Osteocyte (in vitro differentiated cells): ENCODE measurements around the gene NOTCH3. TPM values are rescaled to one million over a fixed set of nuclear protein-coding genes. Genes with fewer than 3 reads are reported as not detected.
A peak's percentile ranks its signal among the peaks of the same experiment; 100 is the strongest.

Experiments used
- DNase-seq: peaks from one replicate; pipeline ENCODE4 v3.0.0; 2021; ENCODE audit warnings: mixed read lengths; ENCODE audit not compliant: unreplicated experiment; ENCODE audit errors: extremely low spot score
- H3K27ac Mint-ChIP-seq: one replicate; pipeline ENCODE4 v1.8.0; 2021; ENCODE audit warnings: mild to moderate bottlenecking, mixed read lengths; ENCODE audit not compliant: unreplicated experiment
- H3K27me3 Mint-ChIP-seq: one replicate; pipeline ENCODE4 v1.8.0; 2021; ENCODE audit warnings: mixed read lengths; ENCODE audit not compliant: unreplicated experiment
- H3K36me3 Mint-ChIP-seq: one replicate; pipeline ENCODE4 v1.8.0; 2021; ENCODE audit warnings: mixed read lengths; ENCODE audit not compliant: unreplicated experiment
- H3K4me1 Mint-ChIP-seq: one replicate; pipeline ENCODE4 v1.8.0; 2021; ENCODE audit warnings: mixed read lengths; ENCODE audit not compliant: unreplicated experiment
- H3K4me3 Mint-ChIP-seq: one replicate; pipeline ENCODE4 v1.8.0; 2021; ENCODE audit warnings: mild to moderate bottlenecking, moderate library complexity, mixed read lengths; ENCODE audit not compliant: unreplicated experiment
- H3K9me3 Mint-ChIP-seq: one replicate; pipeline ENCODE4 v1.8.0; 2021; ENCODE audit warnings: mixed read lengths; ENCODE audit not compliant: unreplicated experiment
- total RNA-seq: library from RNA; stranded (reverse); gene quantifications from 2 replicates; pipeline ENCODE4 v1.2.1, GENCODE V29; 2021
- TF ChIP-seq, protein P1 (sequence below): fragments of 200-600 bp; sonication (generic); IDR thresholded peaks from 2 replicates; pipeline ENCODE4 v1.5.0; 2021; ENCODE audit warnings: antibody characterized with exemption, mild to moderate bottlenecking, moderate library complexity

Gene NOTCH3
- total RNA-seq, 1 donor from 2014 or later, result 178 TPM

DNA sequence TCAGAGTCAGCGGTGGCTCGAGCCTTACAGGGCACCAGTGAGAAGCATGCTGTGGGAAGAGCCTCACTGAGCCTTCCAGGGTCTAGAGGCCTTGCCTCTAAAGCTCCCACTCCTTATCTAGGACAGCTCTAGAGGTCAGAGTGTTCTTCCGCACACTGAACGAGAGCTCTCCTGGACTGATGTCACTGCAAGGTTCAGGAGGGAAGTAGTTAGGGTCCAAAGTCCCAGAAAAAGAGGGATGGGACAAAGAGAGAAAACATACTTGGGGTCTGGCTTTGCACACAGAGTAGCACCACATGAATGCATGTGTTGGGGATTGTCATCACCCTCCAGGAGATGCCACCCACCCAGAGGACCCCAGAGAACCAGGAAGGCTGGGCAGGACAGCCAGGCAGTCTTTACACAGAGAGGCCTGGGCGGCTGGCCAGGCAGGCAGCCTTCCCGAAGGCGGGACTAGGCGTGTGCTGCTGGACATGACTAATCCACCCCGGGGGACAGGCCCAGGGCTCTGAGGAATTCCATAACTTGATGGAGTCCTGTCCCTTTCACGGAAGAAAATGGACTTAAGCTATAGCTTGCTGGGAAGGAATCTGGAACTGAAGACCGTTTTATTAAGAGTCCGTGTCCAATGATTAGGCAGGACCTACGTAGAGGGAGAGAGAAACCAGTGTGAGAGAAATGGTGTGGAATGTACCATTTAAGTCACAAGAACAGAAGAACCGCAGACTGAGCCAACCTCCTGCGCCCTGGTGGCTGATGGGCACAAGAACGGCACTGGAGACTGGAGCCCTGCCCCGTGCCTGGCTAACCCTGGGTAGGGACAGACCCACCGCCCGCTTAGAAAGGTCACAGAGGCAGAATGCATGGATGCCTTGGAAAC is 48.1 kb upstream of the NOTCH3 start:
- Mint-ChIP-seq H3K4me3 (peak overlapping the region; percentile 53), H3K4me1 (peaks cover 85% of the 10 kb centered on the region), H3K27ac (peak overlapping the region; percentile 94), H3K27me3 (no peaks in the 10 kb centered on the region), H3K36me3 (peaks cover 25% of the 10 kb centered on the region), H3K9me3 (no peaks in the 10 kb centered on the region)
- peak; percentile 93 for DNase-seq
- TF ChIP-seq, protein P1, sequence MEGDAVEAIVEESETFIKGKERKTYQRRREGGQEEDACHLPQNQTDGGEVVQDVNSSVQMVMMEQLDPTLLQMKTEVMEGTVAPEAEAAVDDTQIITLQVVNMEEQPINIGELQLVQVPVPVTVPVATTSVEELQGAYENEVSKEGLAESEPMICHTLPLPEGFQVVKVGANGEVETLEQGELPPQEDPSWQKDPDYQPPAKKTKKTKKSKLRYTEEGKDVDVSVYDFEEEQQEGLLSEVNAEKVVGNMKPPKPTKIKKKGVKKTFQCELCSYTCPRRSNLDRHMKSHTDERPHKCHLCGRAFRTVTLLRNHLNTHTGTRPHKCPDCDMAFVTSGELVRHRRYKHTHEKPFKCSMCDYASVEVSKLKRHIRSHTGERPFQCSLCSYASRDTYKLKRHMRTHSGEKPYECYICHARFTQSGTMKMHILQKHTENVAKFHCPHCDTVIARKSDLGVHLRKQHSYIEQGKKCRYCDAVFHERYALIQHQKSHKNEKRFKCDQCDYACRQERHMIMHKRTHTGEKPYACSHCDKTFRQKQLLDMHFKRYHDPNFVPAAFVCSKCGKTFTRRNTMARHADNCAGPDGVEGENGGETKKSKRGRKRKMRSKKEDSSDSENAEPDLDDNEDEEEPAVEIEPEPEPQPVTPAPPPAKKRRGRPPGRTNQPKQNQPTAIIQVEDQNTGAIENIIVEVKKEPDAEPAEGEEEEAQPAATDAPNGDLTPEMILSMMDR, result no peak

DNA sequence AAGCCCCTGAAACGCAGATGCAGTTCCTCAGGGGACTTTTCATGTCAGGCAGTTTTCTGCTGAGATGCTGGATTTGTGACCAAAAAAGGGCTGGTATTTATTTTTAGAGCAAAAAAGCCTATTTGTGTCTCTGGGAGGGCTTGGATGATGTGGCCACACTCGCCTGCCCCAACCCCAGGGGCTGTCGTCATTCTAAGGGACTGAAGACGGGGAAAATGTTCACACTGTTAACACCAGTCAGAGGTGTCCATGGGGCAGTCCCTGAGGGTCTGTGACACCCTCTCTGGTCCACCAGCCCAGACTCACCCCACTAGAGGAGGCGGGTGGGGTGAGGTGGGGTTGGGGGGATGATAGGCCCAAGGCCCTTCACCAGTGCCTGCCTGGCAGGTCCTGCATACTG is 47.3 kb upstream of the NOTCH3 start:
- Mint-ChIP-seq H3K4me1 (peaks cover 79% of the 10 kb centered on the region), H3K9me3 (no peaks in the 10 kb centered on the region), H3K27me3 (no peaks in the 10 kb centered on the region), H3K36me3 (peaks cover 22% of the 10 kb centered on the region), H3K27ac (peak overlapping the region; percentile 94), H3K4me3 (no peak overlapping the region)
- DNase-seq, result no peak
- TF ChIP-seq, protein P1, result no peak

DNA sequence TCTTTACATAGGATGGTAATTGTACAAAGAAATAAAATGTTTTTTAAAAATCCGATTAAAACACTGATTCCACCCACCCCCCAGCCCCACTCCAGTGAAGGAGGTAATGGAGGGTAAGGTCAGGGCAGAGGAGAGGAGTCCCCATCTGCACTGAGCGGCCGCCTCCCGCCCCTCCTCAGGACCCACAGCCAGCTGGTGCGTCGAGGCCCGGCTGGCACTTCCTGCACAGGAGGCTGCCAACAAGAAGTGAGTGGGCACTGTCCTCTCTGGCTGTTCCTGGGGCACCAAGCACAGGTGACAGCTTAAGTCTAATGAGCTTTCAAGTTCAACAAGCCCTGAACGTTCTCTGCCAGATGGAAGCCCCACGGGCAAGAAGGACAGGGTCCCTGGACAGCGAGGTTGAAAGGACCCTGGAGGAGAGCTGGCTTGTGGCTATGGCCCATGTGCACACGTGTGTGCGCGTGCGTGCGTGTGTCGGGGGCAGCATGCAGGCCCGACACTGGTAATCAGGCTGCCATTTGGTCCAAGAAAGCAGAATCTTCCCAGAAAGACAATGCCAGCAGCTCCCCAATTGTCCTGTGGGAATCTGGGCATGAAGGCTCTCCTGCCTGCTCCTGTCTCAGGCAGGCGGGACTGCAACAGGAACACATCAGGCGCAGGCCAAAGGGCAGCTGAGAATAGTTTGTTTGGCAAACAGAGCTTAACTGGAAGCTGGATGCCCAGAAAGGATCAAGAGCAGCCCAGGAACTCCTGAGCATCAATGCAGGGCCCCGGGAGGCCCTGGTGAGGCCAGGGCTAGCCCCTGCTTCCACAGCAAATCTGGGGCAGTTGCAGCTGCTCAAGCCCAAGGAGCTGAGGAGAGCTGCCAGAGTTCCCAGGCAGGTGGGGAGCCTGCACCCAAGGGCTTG is 46.6 kb upstream of the NOTCH3 start:
- H3K9me3 Mint-ChIP-seq, result no peaks in the 10 kb centered on the region
- H3K4me3 Mint-ChIP-seq, result no peak overlapping the region
- H3K27ac Mint-ChIP-seq, result peak overlapping the region; percentile 94
- DNase-seq, result no peak
- peaks cover 22% of the 10 kb centered on the region for H3K36me3 Mint-ChIP-seq
- TF ChIP-seq, protein P1, result no peak
- no peaks in the 10 kb centered on the region for H3K27me3 Mint-ChIP-seq
- peaks cover 72% of the 10 kb centered on the region for H3K4me1 Mint-ChIP-seq

DNA sequence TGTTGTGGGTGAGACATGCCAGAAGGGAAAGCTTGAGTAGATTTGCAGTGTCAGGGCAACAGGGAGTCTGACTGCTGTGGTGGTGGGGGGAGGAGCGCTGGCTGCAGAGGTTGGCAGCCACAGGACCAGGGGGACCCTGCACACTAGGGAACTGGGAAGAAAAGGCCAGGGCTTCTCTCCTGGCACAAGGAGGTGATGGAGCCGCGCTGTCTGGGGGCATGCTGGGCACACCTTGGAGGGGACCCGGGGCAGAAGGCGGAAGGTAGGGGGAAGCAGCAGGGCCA is 45.3 kb upstream of the NOTCH3 start:
- no peaks in the 10 kb centered on the region for H3K27me3 Mint-ChIP-seq
- H3K36me3 Mint-ChIP-seq, result peaks cover 20% of the 10 kb centered on the region
- no peaks in the 10 kb centered on the region for H3K9me3 Mint-ChIP-seq
- DNase-seq, result no peak
- H3K4me1 Mint-ChIP-seq, result peaks cover 60% of the 10 kb centered on the region
- TF ChIP-seq, protein P1, result no peak
- H3K27ac Mint-ChIP-seq, result peak overlapping the region; percentile 94
- no peak overlapping the region for H3K4me3 Mint-ChIP-seq
